ENCODE data around the gene PCDHA5.
"Not testable (repeated sequence)": the region's sequence is repeated elsewhere in the genome, so short reads cannot be mapped to it uniquely, and the experiment has no call there.

PCDHA5 gene

DNA sequence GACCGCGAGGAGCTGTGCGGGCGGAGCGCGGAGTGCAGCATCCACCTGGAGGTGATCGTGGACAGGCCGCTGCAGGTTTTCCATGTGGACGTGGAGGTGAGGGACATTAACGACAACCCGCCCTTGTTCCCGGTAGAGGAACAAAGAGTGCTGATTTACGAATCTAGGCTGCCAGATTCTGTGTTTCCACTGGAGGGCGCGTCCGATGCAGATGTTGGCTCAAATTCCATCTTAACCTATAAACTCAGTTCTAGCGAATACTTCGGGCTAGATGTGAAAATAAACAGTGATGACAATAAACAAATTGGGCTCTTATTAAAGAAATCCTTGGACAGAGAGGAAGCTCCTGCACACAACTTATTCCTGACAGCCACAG lies 6.9 kb downstream of the PCDHA5 start:
- Histone ChIP-seq H4K20me1 (ENCODE audit: control insufficient read depth, insufficient read depth, low read depth, low read length) (no peaks in the 10 kb centered on the region), H3K9me2 (replicated peaks; ENCODE audit: control insufficient read depth, low read length) (no peaks in the 10 kb centered on the region), H3K4me3 (ENCODE audit: low read length) (no peak overlapping the region), H3K4me2 (ENCODE audit: low read length) (no peak overlapping the region), H3K27me3 (ENCODE audit: control insufficient read depth, low read length) (no peaks in the 10 kb centered on the region), H3K36me3 (ENCODE audit: control insufficient read depth, low read length) (no peaks in the 10 kb centered on the region), H3K27ac (ENCODE audit: low read depth, low read length) (no peak overlapping the region), H3K9me3 (ENCODE audit: control insufficient read depth, insufficient read depth, low read length) (no peaks in the 10 kb centered on the region), H3K4me1 (ENCODE audit: control insufficient read depth, low read length) (no peaks in the 10 kb centered on the region), H3F3A (ENCODE audit: control insufficient read depth, insufficient read depth) (no peaks in the 10 kb centered on the region), H3K79me2 (ENCODE audit: control insufficient read depth, low read length) (no peaks in the 10 kb centered on the region)
- no peak for TF ChIP-seq CTCF (IDR thresholded peaks at IDR 0.05; ENCODE audit: low read depth, low read length, poor library complexity, severe bottlenecking)
- TF ChIP-seq EZH2phosphoT487 (IDR thresholded peaks at IDR 0.05; ENCODE audit: borderline replicate concordance, low read length), result no peak

DNA sequence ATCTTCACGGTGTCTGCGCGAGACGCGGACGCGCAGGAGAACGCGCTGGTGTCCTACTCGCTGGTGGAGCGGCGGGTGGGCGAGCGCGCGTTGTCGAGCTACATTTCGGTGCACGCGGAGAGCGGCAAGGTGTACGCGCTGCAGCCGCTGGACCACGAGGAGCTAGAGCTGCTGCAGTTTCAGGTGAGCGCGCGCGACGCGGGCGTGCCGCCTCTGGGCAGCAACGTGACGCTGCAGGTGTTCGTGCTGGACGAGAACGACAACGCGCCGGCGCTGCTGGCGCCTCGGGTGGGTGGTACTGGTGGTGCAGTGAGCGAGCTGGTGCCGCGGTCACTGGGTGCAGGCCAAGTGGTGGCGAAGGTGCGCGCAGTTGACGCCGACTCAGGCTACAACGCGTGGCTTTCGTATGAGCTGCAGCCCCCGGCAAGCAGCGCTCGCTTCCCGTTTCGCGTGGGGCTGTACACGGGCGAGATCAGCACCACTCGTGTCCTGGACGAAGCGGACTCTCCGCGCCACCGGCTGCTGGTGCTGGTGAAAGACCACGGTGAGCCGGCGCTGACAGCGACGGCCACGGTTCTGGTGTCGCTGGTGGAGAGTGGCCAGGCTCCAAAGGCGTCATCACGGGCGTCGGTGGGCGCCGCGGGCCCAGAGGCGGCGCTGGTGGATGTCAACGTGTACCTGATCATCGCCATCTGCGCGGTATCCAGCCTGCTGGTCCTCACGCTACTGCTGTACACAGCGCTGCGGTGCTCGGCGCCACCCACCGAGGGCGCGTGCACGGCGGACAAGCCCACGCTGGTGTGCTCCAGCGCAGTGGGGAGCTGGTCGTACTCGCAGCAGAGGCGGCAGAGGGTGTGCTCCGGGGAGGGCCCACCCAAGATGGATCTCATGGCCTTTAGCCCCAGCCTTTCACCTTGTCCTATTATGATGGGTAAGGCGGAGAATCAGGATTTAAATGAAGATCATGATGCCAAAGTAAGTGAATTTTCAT lies 8.4 kb downstream of the PCDHA5 start:
- not testable (repeated sequence) for H3K4me2 ChIP-seq (ENCODE audit: low read length); H3K9me2 ChIP-seq (replicated peaks; ENCODE audit: control insufficient read depth, low read length); H3K27ac ChIP-seq (ENCODE audit: low read depth, low read length); H3F3A ChIP-seq (ENCODE audit: control insufficient read depth, insufficient read depth); H3K9me3 ChIP-seq (ENCODE audit: control insufficient read depth, insufficient read depth, low read length); H3K79me2 ChIP-seq (ENCODE audit: control insufficient read depth, low read length); H3K4me3 ChIP-seq (ENCODE audit: low read length); H4K20me1 ChIP-seq (ENCODE audit: control insufficient read depth, insufficient read depth, low read depth, low read length); H3K4me1 ChIP-seq (ENCODE audit: control insufficient read depth, low read length); H3K27me3 ChIP-seq (ENCODE audit: control insufficient read depth, low read length); H3K36me3 ChIP-seq (ENCODE audit: control insufficient read depth, low read length)

DNA sequence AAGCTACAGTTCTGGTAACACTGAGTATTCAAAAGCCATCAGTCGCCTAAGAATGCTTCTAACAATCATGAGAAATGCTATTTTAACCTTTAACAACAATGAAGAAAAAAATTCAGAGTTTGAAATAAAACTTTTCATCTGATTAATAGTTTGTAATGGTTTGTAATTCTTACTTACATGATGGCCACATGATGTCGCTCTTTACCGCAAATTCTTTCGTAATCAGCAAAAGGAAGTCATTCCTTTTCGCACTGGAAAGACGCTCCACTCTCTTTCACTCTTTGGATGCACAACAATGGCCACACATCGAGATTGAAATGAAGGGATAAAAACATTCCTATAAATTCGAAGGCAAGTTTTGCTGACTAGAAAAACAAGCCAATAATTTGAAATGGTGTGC lies 12.6 kb downstream of the PCDHA5 start, which contains the start of gene PCDHA7:
Gene PCDHA7, plus strand, starts transcription at position 277 of the 400 bp plus-strand sequence. Its CDS starts 115 bp downstream, at position 392.
- H3K36me3 ChIP-seq (ENCODE audit: control insufficient read depth, low read length), result no peaks in the 10 kb centered on the region
- H3K4me3 ChIP-seq (ENCODE audit: low read length), result no peak within 1 kb of the TSS
- H3F3A ChIP-seq (ENCODE audit: control insufficient read depth, insufficient read depth), result no peaks in the 10 kb centered on the region
- no peaks in the 10 kb centered on the region for H3K79me2 ChIP-seq (ENCODE audit: control insufficient read depth, low read length)
- no peaks in the 10 kb centered on the region for H3K9me3 ChIP-seq (ENCODE audit: control insufficient read depth, insufficient read depth, low read length)
- no peaks in the 10 kb centered on the region for H3K9me2 ChIP-seq (replicated peaks; ENCODE audit: control insufficient read depth, low read length)
- H3K4me2 ChIP-seq (ENCODE audit: low read length), result no peak within 1 kb of the TSS
- TF ChIP-seq EZH2phosphoT487 (IDR thresholded peaks at IDR 0.05; ENCODE audit: borderline replicate concordance, low read length) (no peak), CTCF (IDR thresholded peaks at IDR 0.05; ENCODE audit: low read depth, low read length, poor library complexity, severe bottlenecking) (no peak)
- H4K20me1 ChIP-seq (ENCODE audit: control insufficient read depth, insufficient read depth, low read depth, low read length), result no peaks in the 10 kb centered on the region
- H3K4me1 ChIP-seq (ENCODE audit: control insufficient read depth, low read length), result no peaks in the 10 kb centered on the region
- no peaks in the 10 kb centered on the region for H3K27me3 ChIP-seq (ENCODE audit: control insufficient read depth, low read length)
- no peak within 1 kb of the TSS for H3K27ac ChIP-seq (ENCODE audit: low read depth, low read length)

GRCh38 chr5:140834439-140835008 lies 13.1 kb downstream of the PCDHA5 start:
- not testable (repeated sequence) for H3K27me3 ChIP-seq (ENCODE audit: control insufficient read depth, low read length); H3K9me2 ChIP-seq (replicated peaks; ENCODE audit: control insufficient read depth, low read length); H3K4me1 ChIP-seq (ENCODE audit: control insufficient read depth, low read length); H3K36me3 ChIP-seq (ENCODE audit: control insufficient read depth, low read length); H3K27ac ChIP-seq (ENCODE audit: low read depth, low read length); H3K9me3 ChIP-seq (ENCODE audit: control insufficient read depth, insufficient read depth, low read length); H3F3A ChIP-seq (ENCODE audit: control insufficient read depth, insufficient read depth); H3K79me2 ChIP-seq (ENCODE audit: control insufficient read depth, low read length); H3K4me2 ChIP-seq (ENCODE audit: low read length); H4K20me1 ChIP-seq (ENCODE audit: control insufficient read depth, insufficient read depth, low read depth, low read length); H3K4me3 ChIP-seq (ENCODE audit: low read length)

Measured in DOHH2 (cell line).